NCI-H2029 treated with DMSO at 0.1 percent for 48 hours (cell line): ENCODE data around the gene CARD8.
"Not testable (repeated sequence)": the region's sequence is repeated elsewhere in the genome, so short reads cannot be mapped to it uniquely, and the experiment has no call there.

Experiments used
- DNase-seq: peaks from one replicate; lab custom pipeline; 2025; lab: John Stamatoyannopoulos, UW

CARD8 gene, protein sequence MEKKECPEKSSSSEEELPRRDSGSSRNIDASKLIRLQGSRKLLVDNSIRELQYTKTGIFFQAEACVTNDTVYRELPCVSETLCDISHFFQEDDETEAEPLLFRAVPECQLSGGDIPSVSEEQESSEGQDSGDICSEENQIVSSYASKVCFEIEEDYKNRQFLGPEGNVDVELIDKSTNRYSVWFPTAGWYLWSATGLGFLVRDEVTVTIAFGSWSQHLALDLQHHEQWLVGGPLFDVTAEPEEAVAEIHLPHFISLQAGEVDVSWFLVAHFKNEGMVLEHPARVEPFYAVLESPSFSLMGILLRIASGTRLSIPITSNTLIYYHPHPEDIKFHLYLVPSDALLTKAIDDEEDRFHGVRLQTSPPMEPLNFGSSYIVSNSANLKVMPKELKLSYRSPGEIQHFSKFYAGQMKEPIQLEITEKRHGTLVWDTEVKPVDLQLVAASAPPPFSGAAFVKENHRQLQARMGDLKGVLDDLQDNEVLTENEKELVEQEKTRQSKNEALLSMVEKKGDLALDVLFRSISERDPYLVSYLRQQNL

DNA sequence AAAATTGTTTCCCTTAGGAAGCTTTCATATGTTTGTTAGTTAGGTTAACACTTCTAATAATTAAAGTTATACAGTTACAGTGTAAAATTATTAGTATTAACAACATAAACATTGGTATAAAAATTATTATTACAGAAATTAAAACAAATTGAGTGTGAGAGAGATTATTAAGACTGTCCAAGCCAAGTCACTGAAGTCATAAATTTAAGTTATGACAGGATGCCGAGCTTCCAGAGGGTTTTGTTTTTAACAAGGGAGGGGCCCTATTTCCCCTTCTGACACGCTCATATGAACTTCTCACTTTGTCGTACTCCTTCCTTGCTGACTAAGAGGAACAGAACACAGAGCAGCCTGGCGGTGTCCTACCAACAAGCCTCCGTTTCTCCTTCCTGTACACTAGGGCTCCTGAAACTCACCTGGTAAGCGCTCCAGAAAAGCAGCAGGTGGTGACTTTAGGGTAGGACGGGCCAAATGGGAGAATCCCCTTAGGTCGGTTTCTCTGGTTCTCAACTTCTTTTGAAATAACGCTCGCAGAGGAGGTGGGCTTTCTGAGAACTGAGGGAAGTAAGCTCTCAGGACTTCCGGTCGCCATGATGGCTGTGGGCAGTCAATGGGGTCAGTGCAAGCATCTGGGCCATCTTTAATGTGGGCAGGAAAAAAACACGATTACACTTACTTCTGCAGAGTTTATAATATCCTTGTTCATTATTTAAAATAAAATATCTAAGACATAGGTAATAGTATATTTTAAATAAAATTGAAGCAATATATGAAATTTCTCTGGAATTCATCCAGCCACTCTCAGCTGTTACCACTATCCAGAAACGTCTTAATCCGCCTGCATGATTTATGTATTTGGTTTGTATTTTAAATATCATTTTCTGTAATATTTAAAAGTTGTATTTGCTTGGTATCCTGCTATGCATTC lies at the start of gene CARD8:
Gene CARD8 (minus strand): TSS at position 537 of the 928 bp plus-strand sequence. CDS start 14,892 bp downstream, outside the sequence.
- peak; percentile 87 for DNase-seq

DNA sequence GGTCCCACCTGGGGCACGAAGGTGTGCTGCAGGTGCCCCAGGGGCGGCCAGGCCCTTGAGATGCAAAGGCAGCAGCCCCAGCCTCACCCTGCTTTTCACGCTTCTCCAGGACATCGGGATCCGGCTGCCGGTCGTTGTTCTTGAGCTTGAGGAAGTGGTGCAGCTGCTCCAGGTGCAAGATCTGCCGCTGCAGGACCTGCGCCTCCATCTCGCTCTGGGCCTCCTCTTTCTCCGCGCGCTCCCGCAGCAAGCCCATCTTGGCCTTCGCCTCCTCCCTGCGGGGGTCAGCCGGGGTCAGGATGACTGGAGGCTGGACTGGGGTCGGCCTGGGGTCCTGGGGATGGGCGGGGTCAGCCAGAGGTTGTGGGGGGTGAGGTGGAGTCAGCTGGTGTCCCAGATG lies 48.2 kb upstream of the CARD8 start:
- DNase-seq = no peak

DNA sequence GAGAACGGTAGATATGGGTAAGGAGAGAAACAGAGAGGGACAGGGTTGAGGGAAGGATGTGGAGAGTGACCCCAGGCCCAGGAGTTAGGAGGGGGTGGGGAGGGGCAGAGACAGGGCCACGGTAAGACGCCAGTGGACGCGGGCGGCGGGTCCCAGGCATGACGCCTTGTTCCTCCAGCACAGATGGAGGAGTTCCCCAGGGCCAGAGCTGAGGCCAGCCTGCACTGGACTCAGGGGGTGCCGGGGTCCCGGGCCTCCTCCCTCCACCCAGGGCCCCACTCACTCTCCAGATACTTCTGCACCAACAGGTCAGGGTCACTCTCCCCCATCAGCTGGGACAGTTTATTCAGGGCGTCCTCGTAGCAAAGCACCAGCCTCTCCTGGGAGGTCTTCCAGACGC lies 47.7 kb upstream of the CARD8 start:
- DNase-seq = no peak

DNA sequence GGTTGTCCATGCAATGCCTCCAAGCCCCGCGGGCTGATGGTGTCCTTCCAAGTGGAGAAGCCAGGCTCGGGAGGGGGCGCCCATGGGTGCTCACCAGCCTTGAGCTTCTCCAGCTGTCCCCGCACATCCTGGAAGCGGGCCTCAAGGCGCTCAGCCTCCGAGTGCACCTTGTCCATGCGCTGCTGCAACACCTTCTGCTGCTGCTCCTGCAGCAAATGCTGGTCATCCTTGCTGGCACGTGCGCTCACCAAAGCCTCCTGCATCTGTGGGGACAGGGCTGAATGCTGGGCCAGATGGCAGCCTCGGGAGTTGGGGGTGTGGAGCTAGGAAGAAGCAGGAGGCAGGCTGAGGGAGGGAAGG lies 46.9 kb upstream of the CARD8 start:
- DNase-seq = no peak

DNA sequence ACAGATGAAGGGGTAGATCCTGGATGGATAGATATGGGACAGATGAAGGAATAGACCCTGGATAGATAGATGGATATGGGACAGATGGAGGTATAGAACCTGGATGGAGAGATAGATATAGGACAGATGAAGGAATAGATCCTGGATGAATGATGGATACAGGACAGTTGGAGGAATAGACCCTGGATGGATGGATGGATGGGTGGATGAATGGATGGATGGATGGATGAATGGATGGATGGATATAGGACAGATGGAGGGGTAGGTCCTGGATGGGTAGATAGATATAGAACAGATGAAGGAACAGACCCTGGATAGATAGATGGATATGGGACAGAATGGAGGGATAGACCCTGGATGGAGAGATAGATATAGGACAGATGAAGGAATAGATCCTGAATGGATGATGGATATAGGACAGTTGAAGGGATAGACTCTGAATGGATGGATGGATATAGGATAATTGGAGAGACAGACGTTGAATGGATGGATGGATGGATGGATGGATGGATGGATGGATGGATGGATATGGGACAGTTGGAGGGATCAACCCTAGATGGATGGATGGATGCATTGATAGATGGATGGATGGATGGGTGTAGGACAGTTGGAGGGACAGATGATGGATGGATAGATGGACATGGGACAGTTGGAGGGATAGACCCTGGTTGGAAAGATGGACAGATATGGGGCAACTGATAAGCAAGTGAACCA lies 46.3 kb upstream of the CARD8 start:
- no peak for DNase-seq

DNA sequence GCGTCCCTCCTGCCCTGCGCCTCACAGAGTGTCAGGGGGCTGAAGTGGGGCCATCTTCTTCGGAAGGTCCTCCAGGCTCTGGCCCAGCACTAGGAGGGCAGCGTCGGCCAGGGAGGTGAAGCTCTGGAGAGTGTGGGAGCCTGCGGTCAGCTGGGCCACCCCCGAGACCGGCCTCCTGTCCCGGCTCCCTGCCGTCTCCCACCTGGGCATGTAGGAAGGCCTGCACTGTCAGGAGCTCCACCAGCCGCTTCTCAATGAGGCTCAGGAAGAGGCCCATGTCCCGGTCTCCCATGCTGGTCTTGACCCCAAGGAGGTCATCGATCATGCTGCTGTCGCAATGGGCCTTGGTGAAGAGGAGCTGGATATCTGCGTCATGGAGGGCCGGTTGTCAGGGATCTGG lies 42.3 kb upstream of the CARD8 start:
- DNase-seq = no peak

DNA sequence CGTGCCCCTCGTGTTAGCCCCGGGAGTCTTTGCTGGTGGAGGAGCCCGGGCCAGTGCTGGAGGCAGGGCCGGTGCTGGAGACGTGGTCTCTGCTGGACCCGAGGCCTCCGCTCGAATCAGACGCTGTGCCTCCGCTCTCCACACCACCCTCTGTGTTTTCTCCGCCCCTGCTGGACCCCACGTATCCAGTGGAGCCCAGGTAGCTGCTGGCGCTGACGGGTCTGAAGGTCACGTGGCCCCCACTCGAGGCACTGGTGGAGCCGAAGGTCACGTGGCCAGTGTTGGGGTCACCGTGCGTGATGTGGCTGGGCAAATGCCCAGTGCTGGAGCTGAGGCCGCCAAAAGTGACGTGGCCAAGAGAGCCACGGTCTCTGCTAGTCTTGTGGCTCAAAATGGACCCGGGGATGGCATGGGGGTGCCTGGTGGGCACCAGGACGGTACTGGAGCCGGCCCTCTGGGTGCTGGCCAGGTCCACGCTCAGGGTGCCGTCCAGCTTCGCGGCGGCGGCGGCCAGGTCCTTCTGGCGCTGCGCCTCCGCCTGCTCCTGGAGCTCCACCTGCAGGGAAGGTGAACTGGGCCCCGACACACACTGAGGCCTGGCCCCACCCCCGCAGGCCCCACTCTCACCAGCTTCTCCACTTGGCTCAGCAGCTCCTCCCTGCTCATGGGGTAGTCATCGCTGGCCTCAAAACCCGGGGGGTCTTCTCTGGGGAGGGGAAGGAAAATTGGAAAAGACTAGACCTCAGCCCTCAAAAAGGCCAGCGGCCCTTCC lies 41.4 kb upstream of the CARD8 start:
- DNase-seq = no peak

DNA sequence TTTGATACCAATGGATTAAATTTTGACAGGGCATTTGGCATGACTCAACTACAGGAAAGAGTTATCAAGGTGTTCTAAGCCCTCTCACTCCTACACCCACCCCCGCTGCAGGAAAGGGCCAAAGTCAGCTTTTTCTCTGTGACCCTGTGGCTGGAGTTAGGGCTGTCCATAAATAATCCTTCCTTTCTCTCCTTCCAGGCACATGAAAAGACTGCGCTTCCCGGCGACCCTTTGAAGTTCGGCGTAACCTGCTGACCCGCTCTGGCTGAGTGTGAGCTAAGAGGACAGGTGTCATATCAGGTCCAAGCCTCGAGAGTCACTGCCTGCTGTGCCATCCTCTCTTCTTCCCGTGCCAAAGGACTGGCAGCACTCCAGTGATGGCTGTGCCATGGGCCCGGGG lies 39.7 kb upstream of the CARD8 start:
- DNase-seq = no peak

DNA sequence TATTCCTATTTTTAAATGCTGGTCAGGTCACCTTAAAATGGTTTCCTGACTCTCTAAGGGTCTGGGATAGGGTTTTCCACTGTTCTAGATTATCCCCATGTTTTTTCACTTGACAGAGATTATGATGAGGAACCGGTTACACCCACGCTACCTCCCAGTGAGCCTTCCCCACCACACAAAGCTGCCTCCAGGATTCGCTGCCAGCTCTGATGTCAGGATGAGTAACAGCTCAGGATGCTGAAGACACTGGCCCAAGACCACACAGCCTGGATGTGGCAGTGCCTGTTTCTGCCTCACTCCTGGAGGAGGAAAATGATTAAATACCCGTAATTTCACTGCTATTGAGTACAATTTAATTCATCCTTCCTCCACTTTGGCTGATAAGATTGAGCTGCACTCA lies 37.1 kb upstream of the CARD8 start:
- DNase-seq = no peak

DNA sequence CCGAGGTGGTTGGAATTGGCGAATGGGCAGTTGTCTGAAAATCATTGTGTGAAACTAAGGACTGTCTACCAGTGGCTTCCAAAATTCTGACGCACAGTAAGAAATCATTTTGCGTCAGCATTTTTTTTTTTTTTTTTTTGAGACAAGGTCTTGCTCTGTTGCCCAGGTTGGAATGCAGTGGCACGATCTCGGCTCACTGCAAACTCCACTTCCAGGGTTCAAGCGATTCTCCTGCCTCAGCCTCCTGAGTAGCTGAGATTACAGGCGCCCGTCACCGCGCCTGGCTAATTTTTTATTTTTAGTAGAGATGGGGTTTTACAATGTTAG lies 35.7 kb upstream of the CARD8 start:
- DNase-seq = not testable (repeated sequence)

DNA sequence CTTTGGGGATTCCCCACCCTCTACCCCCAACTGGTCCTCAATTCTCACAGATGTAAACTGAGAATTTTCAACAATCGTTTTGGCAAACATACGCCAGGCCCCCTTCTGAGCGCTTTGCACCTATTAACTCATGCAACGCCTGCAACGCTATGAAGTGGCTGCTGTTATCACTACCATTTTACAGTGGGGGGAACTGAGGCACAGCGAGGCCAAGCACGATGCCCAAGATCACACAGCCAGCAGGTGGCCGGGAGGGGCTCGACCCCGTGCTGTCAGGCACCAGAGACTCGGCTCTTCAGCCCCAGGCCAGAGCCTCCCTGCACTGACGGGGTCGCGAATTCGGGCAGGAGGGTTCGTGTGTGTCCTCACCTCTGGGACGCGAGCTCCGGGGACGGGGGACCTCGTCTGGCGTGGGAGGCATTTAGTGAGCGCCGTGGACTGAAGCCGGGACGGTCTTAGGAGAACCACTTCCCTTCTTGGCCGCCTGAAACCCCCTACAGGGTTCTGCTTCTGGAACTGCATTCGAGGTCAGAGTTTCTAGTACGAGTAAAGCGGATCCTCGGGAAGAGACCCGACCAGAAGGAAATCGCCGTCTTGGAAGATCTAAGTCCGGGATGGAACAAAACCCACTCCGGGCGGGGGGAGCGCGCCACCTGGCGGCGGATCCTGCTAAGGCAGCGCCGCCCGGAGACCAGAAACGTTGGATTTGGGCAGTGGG lies 35.2 kb upstream of the CARD8 start:
- DNase-seq = peak; percentile 14

DNA sequence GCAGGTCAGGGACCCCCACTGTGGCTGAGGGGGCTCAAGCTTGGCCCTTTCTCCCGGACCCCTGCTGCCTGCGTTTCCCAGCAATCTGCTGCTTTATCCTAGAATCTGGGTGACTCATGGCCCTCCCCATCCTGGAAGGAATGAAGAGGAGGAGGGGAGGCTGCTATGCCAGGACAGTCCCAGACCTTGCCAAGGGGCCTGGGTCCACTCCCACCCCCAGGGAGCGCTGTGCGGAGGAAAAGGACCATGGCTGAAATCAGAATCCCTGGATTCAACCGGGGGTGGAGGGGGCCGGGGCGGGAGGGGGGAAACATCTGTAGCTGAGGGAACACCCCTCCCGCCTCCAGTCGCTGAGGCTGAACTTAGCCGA lies 34.7 kb upstream of the CARD8 start:
- DNase-seq = no peak

DNA sequence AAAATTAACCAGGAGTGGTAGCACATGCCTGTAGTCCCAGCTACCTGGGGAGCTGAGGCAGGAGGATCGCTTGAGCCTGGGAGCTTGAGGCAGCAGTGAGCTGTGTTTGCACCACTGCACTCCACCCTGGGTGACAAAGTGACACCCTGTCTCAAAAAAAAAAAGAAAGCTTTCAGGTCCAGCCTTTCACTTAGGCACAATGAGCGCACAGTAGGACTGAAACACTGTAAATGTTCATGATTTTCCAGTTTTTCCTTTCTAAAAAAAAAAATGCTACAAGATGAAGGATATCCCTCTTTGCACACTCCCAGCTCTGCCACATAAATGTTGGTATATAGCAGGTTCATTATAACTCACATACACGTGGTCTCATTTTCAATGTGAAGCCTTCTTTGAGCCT lies 32.0 kb upstream of the CARD8 start:
- DNase-seq = no peak

DNA sequence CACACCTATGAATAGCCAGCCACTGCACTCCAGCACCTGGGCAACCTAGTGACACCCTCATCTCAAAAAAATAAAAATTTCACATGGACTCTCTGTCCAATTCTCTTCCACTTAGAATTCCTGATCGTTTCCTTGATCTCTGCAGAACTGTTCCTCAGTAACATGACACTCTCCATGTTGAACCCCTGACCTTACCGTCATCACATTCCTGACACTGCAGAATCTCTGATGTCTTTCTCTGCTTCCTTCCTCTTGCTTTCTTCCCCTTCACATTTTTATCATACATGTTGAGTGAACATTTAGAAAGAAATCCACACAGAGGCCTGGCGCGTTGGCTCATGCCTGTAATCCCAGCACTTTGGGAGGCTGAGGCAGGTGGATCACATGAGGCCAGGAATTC lies 29.2 kb upstream of the CARD8 start:
- DNase-seq = no peak

DNA sequence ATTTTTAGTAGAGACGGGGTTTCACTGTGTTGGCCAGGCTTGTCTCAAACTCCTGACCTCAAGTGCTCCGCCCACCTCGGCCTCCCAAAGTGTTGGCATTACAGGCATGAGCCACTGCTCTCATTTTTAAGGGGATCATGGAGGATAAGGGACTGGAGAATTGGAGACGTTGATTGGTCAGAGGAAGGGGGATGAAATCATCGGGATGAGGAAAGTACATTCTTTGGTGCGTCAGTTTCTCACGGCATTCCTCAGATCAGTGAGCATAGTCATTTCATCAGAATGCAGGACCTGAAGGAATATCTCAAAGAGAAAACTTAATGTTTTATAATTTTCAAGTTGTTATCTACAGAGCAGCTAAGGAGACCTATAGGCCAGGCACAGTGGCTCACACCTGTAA lies 28.2 kb upstream of the CARD8 start:
- DNase-seq = no peak

DNA sequence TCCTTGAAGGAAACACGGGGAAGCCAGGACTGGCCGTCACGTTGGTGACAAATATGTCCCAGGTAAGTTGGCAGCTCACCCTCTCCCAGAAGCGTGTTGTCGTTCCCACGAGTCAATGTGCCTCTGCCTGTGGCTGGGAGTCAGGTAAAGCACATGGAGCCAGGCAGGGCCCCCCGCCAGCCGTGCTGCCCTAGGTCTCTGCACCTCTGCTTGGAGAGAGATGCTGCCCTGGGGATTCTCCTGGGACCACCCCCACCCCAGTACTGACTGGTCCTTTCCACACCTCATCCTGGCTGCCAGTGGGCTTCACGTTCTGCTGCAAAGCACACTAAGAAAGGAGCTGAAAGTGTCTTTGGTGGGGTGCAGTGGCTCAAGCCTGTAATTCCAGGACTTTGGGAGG lies 24.0 kb upstream of the CARD8 start:
- DNase-seq = no peak

DNA sequence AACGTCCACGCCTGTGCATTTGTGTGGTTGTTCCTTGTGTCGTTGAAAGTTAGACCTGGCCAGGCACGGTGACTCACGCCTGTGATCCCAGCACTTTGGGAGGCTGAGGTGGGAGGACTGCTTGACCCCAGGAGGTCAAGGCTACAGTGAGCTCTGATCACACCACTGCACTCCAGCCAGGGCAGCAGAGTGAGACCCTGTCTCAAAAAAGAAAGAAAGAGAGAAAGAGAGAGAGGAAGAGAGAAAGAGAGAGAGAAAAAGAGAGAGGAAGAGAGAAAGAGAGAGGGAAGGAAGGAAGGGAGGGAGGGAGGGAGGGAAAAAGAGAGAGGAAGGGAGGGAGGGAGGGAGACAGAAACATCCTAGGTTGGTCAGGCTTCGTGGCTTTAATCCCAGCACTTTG lies 19.2 kb upstream of the CARD8 start:
- DNase-seq = no peak

DNA sequence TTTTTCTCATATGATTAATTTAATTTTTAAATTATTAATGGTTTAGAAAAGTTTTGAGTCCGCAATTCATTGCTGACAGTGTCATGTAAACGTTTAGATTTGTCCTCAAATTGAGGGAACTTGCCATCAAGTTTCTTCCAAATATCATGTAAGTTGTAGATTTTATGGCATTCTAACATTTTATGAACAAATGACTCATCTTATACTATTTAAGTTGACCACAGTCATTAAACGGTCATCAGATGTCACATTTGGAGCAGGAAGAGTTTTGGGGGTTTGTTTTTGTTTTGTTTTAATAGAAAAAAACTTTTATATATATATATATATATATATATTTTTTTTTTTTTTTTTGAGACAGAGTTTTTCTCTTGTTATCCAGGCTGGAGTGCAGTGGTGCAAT lies 18.5 kb upstream of the CARD8 start:
- no peak for DNase-seq

DNA sequence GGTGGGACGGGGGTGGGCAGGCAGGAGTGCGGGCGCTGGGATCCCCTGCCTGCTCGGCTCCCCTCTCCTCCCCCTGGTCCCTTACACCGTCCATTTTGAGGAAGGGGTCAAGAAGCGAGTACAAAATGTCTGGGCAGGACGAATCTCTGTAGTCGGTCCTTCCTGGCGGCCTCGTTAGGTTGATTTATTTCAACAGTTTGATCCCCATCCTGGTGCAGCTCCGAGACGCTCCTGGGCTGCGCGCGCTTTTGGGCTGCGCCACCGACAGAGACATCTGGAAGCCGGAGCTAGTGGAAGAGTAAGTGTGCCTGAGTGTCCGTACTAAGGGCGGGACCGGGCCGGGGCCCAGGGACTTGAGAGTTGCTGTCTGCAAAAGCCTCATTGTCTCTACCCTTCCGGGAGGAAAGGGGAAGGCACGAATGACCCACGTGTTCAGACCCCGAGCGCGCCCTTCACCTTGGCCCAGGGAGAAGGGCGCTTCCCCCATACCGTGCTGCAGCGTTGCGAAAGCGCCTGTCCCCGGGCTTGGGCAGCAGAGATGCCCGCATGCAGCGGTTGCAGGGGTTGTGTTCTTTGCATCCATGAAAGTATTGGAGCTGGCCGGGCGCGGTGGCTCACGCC lies 15.9 kb upstream of the CARD8 start:
- no peak for DNase-seq

DNA sequence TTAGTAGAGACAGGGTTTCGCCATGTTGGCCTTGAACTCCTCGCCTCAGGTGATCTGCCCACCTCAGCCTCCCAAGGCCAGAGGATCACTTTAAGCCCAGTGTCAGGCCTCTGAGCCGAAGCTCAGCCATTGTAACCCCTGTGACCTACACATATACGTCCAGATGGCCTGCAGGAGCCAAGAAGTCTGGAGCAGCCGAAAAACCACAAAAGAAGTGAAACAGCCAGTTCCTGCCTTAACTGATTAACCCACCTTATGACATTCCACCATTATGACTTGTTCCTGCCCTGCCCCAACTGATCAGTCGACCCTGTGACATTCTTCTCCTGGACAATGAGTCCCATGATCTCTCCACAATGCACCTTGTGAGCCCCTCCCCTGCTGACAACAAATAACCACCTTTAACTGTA lies 13.9 kb upstream of the CARD8 start:
- not testable (repeated sequence) for DNase-seq

DNA sequence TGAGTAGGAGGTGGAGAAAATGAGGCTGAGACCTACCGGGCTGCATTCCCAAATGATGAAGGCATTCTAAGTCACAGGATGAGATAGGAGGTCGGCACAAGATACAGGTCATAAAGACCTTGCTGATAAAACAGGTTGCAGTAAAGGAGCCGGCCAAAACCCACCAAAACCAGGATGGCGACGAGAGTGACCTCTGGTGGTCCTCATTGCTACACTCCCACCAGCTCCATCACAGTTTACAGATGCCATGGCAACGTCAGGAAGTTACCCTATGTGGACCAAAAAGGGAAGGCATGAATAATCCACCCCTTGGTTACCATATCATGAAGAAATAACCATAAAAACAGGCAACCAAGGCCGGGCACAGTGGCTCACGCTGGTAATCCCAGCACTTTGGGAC lies 9.6 kb upstream of the CARD8 start:
- not testable (repeated sequence) for DNase-seq
